Progenitor cell of endocrine pancreas (in vitro differentiated cells): ENCODE measurements around the gene ZNF37A. TPM values are rescaled to one million over a fixed set of nuclear protein-coding genes. Genes with fewer than 3 reads are reported as not detected.
A peak's percentile ranks its signal among the peaks of the same experiment; 100 is the strongest.

Source experiments
- DNase-seq: peaks from one replicate; pipeline ENCODE4 v3.0.0; 2021; ENCODE audit warnings: low spot score; ENCODE audit not compliant: unreplicated experiment
- H3K27ac Mint-ChIP-seq: 2 replicates; pipeline ENCODE4 v1.8.0; 2021; ENCODE audit warnings: mild to moderate bottlenecking, moderate library complexity, mixed read lengths
- H3K27me3 Mint-ChIP-seq: 2 replicates; pipeline ENCODE4 v1.8.0; 2021; ENCODE audit warnings: mixed read lengths
- H3K36me3 Mint-ChIP-seq: 2 replicates; pipeline ENCODE4 v1.8.0; 2022; ENCODE audit warnings: mixed read lengths; ENCODE audit not compliant: insufficient read depth
- H3K4me1 Mint-ChIP-seq: 2 replicates; pipeline ENCODE4 v1.8.0; 2021; ENCODE audit warnings: low read depth, mixed read lengths
- H3K4me3 Mint-ChIP-seq: 2 replicates; pipeline ENCODE4 v1.8.0; 2021; ENCODE audit warnings: low read depth, mild to moderate bottlenecking, moderate library complexity, mixed read lengths
- H3K9me3 Mint-ChIP-seq: 2 replicates; pipeline ENCODE4 v1.8.0; 2021; ENCODE audit warnings: low read depth, mixed read lengths
- CTCF ChIP-seq: fragments of 200-600 bp; sonication (generic); IDR thresholded peaks from one replicate; pipeline ENCODE4 v1.5.0; 2021; ENCODE audit warnings: antibody characterized with exemption, mild to moderate bottlenecking; ENCODE audit not compliant: unreplicated experiment
- total RNA-seq: library from RNA; stranded (reverse); gene quantifications from 2 replicates; pipeline ENCODE4 v1.2.1, GENCODE V29; 2021

Gene ZNF37A
- total RNA-seq, 1 donor from 2014 or later = 18.8 TPM

GRCh38 chr10:38102880-38103279 is 8.7 kb downstream of the ZNF37A start:
- Mint-ChIP-seq H3K27ac (no peak overlapping the region), H3K9me3 (peaks cover 78% of the 10 kb centered on the region), H3K4me1 (no peaks in the 10 kb centered on the region), H3K36me3 (peaks cover 95% of the 10 kb centered on the region), H3K27me3 (no peaks in the 10 kb centered on the region), H3K4me3 (no peak overlapping the region)
- TF ChIP-seq CTCF = no peak
- no peak for DNase-seq

GRCh38 chr10:38103756-38104155 is 9.6 kb downstream of the ZNF37A start:
- peaks cover 94% of the 10 kb centered on the region for H3K36me3 Mint-ChIP-seq
- no peak for DNase-seq
- H3K9me3 Mint-ChIP-seq = peaks cover 78% of the 10 kb centered on the region
- no peaks in the 10 kb centered on the region for H3K4me1 Mint-ChIP-seq
- H3K27me3 Mint-ChIP-seq = no peaks in the 10 kb centered on the region
- H3K4me3 Mint-ChIP-seq = no peak overlapping the region
- TF ChIP-seq CTCF = no peak
- no peak overlapping the region for H3K27ac Mint-ChIP-seq

- peaks cover 65% of the 10 kb centered on the region for H3K9me3 Mint-ChIP-seq
- TF ChIP-seq CTCF = no peak
- H3K36me3 Mint-ChIP-seq = peaks cover 67% of the 10 kb centered on the region
- no peaks in the 10 kb centered on the region for H3K27me3 Mint-ChIP-seq
- DNase-seq = no peak
- H3K4me1 Mint-ChIP-seq = no peaks in the 10 kb centered on the region
- H3K27ac Mint-ChIP-seq = no peak overlapping the region
- H3K4me3 Mint-ChIP-seq = no peak overlapping the region
These were observed 18.0 kb downstream of the ZNF37A start for GRCh38 chr10:38112159-38112558.

GRCh38 chr10:38118072-38118807 is 24.1 kb downstream of the ZNF37A start:
- Mint-ChIP-seq H3K36me3 (peaks cover 68% of the 10 kb centered on the region), H3K9me3 (peaks cover 74% of the 10 kb centered on the region), H3K4me3 (no peak overlapping the region), H3K27ac (peak overlapping the region; percentile 73), H3K27me3 (no peaks in the 10 kb centered on the region), H3K4me1 (no peaks in the 10 kb centered on the region)
- no peak for DNase-seq
- no peak for TF ChIP-seq CTCF

- no peak for TF ChIP-seq CTCF
These were observed 24.9 kb downstream of the ZNF37A start for GRCh38 chr10:38119038-38119437.

More at GRCh38 chr10:38119038-38119437, 24.9 kb downstream of the ZNF37A start:
- H3K4me1 Mint-ChIP-seq = no peaks in the 10 kb centered on the region
- H3K36me3 Mint-ChIP-seq = peaks cover 68% of the 10 kb centered on the region
- H3K27ac Mint-ChIP-seq = peak overlapping the region; percentile 73
- H3K9me3 Mint-ChIP-seq = peaks cover 75% of the 10 kb centered on the region
- DNase-seq = no peak
- H3K4me3 Mint-ChIP-seq = no peak overlapping the region
- H3K27me3 Mint-ChIP-seq = no peaks in the 10 kb centered on the region
